Measurements from ENCODE around the gene AMY1A. TPM values are rescaled to one million over a fixed set of nuclear protein-coding genes. Genes with fewer than 3 reads are reported as not detected.
"Not testable (repeated sequence)": the region's sequence is repeated elsewhere in the genome, so short reads cannot be mapped to it uniquely, and the experiment has no call there.

AMY1A gene
- total RNA-seq, 2 donors from 2014 or later, result 1.9 TPM; not detected in 1

GRCh38 chr1:103701256-103701655 lies 45.7 kb downstream of the AMY1A start:
- H3K27me3 ChIP-seq (replicated peaks; ENCODE audit: insufficient read depth); H3K9me3 ChIP-seq; H3K4me1 ChIP-seq (replicated peaks); H3K36me3 ChIP-seq; intact Hi-C loops (cut with DNase I); H3K4me3 ChIP-seq; H3K27ac ChIP-seq; DNase-seq (ENCODE audit: low spot score): not testable (repeated sequence)
- no CpG with 5 or more reads among the region's 4 CpGs for WGBS

GRCh38 chr1:103707670-103708069 lies 52.1 kb downstream of the AMY1A start:
- H3K27ac ChIP-seq; H3K4me3 ChIP-seq; H3K9me3 ChIP-seq; H3K4me1 ChIP-seq (replicated peaks); intact Hi-C loops (cut with DNase I); H3K36me3 ChIP-seq; H3K27me3 ChIP-seq (replicated peaks; ENCODE audit: insufficient read depth); DNase-seq (ENCODE audit: low spot score): not testable (repeated sequence)
- WGBS, result no CpG with 5 or more reads among the region's 3 CpGs

GRCh38 chr1:103710381-103710780 lies 54.8 kb downstream of the AMY1A start:
- H3K9me3 ChIP-seq; H3K27me3 ChIP-seq (replicated peaks; ENCODE audit: insufficient read depth); H3K36me3 ChIP-seq; DNase-seq (ENCODE audit: low spot score); H3K4me1 ChIP-seq (replicated peaks); intact Hi-C loops (cut with DNase I); H3K4me3 ChIP-seq; H3K27ac ChIP-seq: not testable (repeated sequence)
- WGBS, result no CpG with 5 or more reads among the region's 3 CpGs

Small RNA genes within 50 kb of the gene (small RNA-seq; reads per million reads assigned to genes)
- gene AC105272.1, result 0 reads per million in 2 donors

Other genes starting within 250 kb of the AMY1A start
- 10 to 100 TPM; 14.4 to 27.1 TPM for gene RNPC3, start 130.1 kb upstream of the AMY1A start, total RNA-seq
- gene AMY2B, start 84.2 kb upstream of the AMY1A start, total RNA-seq, result 10 to 100 TPM; 14.8 to 18.1 TPM
- not detected for gene AMY2A, start 38.3 kb upstream of the AMY1A start, total RNA-seq
- 1 to 10 TPM in 1 of 2 donors, not detected in 1; 1.9 TPM for gene AMY1B, start 40.5 kb downstream of the AMY1A start, total RNA-seq
- gene AMY1C, start 94.1 kb downstream of the AMY1A start, total RNA-seq, result not detected

All from prostate gland (tissue), 2 donors.